Erythroblast (primary cell): ENCODE results near the gene ZBTB20.

Experiments used
- DNase-seq, 2 experiments: peaks; one replicate each; lab custom pipeline; 2025; lab: John Stamatoyannopoulos, UW
- GATA1 ChIP-seq: IDR thresholded peaks from 2 replicates; pipeline ENCODE4 v1.6.1; 2011; ENCODE audit warnings: low read depth, mild to moderate bottlenecking, control low read depth, low read length, moderate library complexity
- POLR2A ChIP-seq: IDR thresholded peaks from 2 replicates; pipeline ENCODE4 v1.6.1; 2011; ENCODE audit warnings: mild to moderate bottlenecking, low read length

ZBTB20 gene

GRCh38 chr3:114376516-114377185, 770.4 kb downstream of the ZBTB20 start:
- no peak for DNase-seq
- no peak for TF ChIP-seq GATA1
- TF ChIP-seq POLR2A: no peak

GRCh38 chr3:114375608-114376421, 771.3 kb downstream of the ZBTB20 start:
- TF ChIP-seq GATA1 (no peak), POLR2A (no peak)
- no peak for DNase-seq

- no peak for DNase-seq
- TF ChIP-seq GATA1 (no peak), POLR2A (no peak)
Measured at GRCh38 chr3:114374433-114374990, 772.6 kb downstream of the ZBTB20 start.

GRCh38 chr3:114370537-114371174, 776.4 kb downstream of the ZBTB20 start:
- no peak for DNase-seq
- no peak for TF ChIP-seq POLR2A
- TF ChIP-seq GATA1: no peak

GRCh38 chr3:114365909-114366308, 781.2 kb downstream of the ZBTB20 start:
- TF ChIP-seq GATA1 (no peak), POLR2A (no peak)
- DNase-seq: no peak

GRCh38 chr3:114364806-114365654, 782.1 kb downstream of the ZBTB20 start:
- DNase-seq: no peak
- TF ChIP-seq POLR2A (no peak), GATA1 (no peak)

- TF ChIP-seq POLR2A: no peak
- no peak for TF ChIP-seq GATA1
- no peak for DNase-seq
Measured at GRCh38 chr3:114363554-114364202, 783.4 kb downstream of the ZBTB20 start.

- DNase-seq: peak in 1 of 2 experiments; percentile 13
- no peak for TF ChIP-seq POLR2A
- TF ChIP-seq GATA1: no peak
Measured at GRCh38 chr3:114362815-114363214, 784.3 kb downstream of the ZBTB20 start.

- no peak for DNase-seq
- no peak for TF ChIP-seq GATA1
- TF ChIP-seq POLR2A: no peak
Measured at GRCh38 chr3:114361391-114361790, 785.7 kb downstream of the ZBTB20 start.

- TF ChIP-seq GATA1 (no peak), POLR2A (no peak)
- DNase-seq: no peak
Measured at GRCh38 chr3:114356525-114356924, 790.6 kb downstream of the ZBTB20 start.

GRCh38 chr3:114356066-114356465, 791.0 kb downstream of the ZBTB20 start:
- no peak for DNase-seq
- TF ChIP-seq POLR2A: no peak
- no peak for TF ChIP-seq GATA1

- no peak for DNase-seq
- TF ChIP-seq GATA1 (no peak), POLR2A (no peak)
Measured at GRCh38 chr3:114355653-114356052, 791.4 kb downstream of the ZBTB20 start.

- DNase-seq: no peak
- no peak for TF ChIP-seq GATA1
- no peak for TF ChIP-seq POLR2A
Measured at GRCh38 chr3:114351822-114352145, 795.3 kb downstream of the ZBTB20 start.
